NCI-H146 (cell line): ENCODE results near the gene FAM111A.
"Not testable (repeated sequence)": the region's sequence is repeated elsewhere in the genome, so short reads cannot be mapped to it uniquely, and the experiment has no call there.

Source experiments
- DNase-seq: peaks from one replicate; lab custom pipeline; 2025; lab: John Stamatoyannopoulos, UW

FAM111A gene

DNA sequence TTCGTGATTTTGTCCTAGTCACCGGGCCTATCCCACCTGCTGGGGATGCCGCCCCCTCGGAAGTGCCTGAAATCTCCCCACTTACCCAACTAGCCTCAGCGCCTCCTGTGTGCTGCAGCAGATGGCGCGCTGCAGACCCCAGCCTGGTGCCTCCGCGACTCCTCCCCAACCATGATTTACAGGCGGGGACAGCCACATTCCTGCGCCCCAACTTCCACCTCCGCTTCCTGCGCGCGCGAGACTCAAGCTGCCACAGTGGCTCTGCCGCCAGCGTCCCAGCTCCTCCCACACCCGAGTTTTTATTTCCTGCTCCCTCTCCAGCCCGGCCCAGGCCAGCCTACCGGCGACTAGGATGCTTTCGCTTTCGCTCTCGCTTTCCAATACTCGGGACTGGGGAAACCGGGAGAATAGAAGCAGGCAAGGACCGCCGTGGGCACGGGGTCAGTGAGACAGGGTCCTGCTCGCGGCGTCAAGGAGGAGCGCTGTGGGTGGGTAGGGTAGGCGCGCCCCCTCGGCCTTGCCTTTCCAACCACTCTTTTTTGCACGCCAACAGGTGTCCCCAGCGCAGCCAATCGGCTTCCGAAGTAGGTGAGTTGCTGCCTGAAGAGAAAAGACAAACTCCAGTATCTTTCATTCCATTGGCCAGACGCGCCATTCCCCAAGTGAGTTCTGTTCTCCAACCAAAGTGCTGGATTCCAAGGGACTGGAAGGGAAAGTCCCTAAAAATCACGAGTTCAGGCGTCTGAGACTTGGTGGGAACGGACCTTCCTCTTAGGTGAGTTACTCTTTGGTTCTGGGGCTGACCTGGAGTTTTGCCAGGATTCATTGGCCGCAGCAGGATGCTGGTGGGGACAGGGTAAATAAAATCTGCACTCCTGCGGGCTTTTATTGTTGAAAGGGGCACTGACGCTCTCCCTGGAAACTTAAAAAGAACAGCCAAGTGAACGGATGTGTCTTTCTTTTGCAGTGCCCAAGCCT is at the start of gene FAM111A:
TSS of gene FAM111A (plus strand) at position 327 of the 978 bp plus-strand sequence. CDS start 6,017 bp downstream, outside the sequence.
- DNase-seq: peak; percentile 83

- not testable (repeated sequence) for DNase-seq
Observed at GRCh38 chr11:59093576-59093975, 49.1 kb upstream of the FAM111A start.

DNA sequence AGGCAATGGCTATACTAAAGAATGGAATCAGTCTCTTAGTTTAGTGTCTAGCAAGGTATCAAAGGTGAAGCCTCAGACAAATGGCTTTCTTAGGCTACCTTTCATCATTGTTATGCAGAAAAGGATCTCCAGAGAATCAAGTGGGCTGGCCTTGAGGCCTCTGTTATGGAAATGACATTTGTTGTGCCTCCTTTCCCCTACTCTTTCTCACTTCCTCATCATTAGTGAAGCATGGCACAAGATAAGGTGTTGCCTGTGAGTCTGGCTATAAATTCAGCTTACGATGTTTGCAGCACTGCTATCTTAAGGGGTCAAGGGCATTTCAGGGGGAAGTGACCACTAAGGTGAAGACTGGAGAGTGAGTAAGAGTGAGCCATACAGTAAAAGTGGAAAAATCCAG is 47.4 kb upstream of the FAM111A start:
- not testable (repeated sequence) for DNase-seq

DNA sequence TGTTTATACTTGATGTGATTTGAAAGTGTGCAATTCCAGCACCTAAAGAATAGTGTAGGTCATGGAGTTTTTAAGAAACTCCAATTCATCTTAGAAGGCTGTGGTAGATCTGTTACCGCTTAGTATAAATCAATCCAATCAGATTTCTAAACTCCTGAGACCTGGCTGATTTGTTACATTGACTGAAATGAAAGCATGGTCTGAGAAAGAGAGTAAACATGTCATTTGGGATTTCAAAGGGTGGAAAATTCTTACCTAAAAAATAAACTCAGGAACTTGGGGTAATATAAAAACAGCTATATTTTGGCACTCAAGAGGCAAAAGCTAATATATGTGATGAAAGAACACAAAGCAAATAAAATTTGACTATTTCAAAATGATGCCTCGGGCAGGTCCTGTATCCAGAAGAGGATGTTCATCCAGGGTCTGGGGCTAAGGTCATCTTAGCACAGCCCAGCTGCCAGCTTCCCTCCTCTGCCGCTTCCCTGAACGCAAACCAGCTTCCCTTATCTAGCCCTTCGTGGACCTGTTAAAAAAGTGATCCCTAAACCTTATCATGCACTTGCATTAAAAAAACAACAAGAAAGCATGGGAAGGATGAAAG is 46.6 kb upstream of the FAM111A start:
- not testable (repeated sequence) for DNase-seq

- peak; percentile 30 for DNase-seq
Observed at GRCh38 chr11:59097113-59097708, 45.4 kb upstream of the FAM111A start.

- DNase-seq: not testable (repeated sequence)
Observed at GRCh38 chr11:59097938-59098337, 44.7 kb upstream of the FAM111A start.

DNA sequence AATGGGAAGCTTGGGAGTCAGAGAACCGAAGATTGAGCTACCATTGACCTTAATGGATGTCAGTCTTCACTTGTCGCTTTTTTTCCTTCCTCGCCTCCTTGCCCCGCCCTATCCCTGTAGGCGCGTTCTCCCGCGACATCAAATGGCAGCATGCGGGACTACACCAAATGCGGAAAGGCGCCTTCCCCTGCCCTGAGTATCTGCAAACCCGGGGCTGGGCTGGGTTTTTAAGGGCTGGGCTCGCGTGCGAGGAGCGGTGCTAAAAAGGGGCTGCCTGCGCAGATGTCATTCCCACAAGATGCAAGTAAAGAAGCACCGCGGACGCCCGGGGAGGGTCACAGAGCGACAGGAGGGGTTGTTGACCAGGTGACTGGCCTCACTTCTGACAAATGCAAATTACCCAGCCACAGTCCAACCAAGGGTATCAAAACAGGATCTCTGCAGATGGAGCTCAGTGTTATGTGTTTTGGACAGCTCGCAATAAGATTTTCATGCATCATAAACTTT is 40.3 kb upstream of the FAM111A start:
- no peak for DNase-seq

DNA sequence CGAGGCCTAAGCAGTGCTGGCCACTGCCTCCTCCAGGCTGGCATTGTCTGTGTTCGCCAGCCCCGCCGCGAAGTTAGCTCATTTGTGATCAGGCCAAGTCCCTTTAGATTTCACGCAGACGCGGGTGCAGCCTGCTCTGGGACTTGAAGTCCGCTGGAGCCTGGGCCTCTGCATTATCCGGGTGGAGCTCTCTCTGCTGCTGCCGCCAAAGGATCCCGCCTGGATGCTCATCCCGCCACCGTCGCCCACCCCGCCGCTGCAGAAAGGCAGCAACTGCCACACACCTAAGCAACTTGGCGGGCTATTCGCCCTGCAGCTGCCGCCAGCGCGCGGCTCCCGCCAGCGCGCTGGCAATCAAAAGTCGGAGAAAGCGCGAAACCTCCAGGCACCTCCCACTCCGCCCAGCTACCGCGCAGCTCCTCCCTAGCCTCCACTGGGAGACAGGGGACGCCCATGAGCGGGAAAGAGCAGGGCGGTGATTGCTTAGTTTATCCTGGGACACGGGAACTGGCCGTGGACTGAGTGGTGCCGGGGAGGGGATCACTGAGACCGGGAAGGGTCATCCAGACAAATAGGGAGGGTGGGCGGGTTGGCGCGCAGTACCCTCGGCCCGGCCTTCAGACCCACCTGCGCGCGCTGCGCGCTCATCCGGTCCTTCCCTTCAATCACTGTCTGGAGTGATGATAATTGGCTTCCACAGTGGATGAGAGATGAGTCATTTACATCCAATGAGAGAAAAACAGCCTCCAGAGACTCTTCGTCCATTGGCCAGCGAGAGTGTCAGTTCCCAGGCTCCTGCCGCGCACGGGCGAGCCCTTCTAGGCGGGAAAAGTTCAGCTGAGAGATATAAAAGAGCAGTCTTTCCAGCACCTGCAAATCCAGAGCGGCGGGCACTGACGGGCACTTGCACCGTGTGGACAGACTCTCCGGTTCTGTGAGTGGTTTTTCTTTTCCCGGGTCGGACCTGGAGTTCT is 36.0 kb upstream of the FAM111A start, which contains the start of gene FAM111B:
TSS of gene FAM111B (plus strand) at position 875 of the 974 bp plus-strand sequence. CDS start 2,389 bp downstream, outside the sequence.
- DNase-seq: peak; percentile 97

DNA sequence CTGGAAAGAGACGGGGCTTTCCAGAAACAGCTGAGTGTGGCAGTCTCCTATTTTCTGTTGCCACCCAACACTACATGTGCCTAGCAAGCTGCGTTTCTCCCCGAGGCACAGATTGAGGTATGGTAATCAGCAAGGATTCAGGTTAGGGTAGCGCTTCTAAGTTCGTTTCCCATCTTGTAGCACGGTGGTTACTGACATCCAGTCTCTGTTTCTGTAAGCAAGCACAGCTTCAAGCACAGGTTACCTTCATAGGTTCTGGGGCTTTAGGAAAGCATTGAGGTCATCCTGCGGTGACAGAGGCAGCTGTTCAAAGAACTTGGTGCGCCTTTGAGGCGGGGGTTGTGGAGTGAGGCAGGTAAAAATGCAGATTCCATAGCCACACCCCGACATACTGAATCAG is 34.9 kb upstream of the FAM111A start:
- peak; percentile 28 for DNase-seq

DNA sequence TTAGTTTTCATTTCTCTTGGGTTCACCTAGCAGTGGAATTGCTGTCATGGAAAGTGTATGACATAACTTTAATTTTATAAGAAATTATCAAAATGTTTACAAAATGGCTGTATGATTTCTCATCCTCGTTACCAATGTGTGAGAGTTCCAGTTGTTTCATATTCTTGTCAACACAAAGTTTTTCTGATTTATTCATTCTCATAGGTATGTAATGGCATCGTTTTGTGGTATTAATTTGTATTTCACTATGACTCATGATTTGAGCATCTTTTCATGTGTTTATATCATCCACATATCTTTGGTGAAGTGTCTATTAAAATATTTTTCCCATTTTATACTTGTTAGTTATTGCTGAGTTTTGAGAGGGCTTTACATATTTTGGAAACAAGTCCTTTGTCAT is 30.2 kb upstream of the FAM111A start:
- DNase-seq: no peak

DNA sequence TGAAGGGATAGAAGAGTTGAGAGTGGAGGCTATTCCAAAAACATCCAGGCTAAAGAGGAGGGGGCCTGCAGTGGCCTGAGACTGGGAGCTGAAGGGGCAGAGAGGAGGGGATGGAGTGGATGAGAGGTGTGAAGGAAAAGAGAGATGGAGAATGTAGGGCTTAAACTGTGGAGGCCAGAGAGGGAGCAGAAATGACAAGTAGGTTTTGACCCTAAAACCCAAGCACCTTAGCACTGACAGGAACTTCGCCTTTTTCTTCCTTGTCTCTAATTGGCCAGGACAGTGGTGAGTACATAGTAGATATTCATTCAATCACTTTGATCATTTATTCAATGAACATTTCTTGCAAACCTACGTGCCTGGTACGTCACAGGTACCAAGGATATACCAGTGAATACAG is 28.3 kb upstream of the FAM111A start:
- no peak for DNase-seq

DNA sequence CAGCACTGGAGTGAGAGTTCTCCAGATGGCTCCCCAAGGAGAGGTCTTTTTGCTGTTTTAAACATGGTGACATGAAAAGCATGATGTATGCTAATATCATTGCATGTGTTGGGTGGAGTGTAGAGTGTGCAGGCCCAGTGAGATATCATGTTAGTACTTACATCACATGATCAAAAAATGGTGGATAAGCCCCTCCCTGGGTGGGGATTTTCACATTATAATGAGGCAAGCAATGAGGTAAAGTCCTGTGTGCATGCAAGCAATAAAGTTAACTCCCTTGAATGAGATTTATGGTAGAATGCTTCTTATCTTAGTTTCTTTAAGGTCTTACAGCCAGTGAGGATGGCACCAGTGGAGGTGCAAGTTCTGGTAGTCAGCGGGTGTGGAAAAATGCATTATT is 27.1 kb upstream of the FAM111A start:
- no peak for DNase-seq

GRCh38 chr11:59117774-59118173 is 24.9 kb upstream of the FAM111A start:
- no peak for DNase-seq

GRCh38 chr11:59119826-59120225 is 22.8 kb upstream of the FAM111A start:
- DNase-seq: no peak

- DNase-seq: peak; percentile 68
Observed at GRCh38 chr11:59135648-59136461, 6.8 kb upstream of the FAM111A start.

GRCh38 chr11:59136551-59136950 is 6.1 kb upstream of the FAM111A start:
- DNase-seq: not testable (repeated sequence)

DNA sequence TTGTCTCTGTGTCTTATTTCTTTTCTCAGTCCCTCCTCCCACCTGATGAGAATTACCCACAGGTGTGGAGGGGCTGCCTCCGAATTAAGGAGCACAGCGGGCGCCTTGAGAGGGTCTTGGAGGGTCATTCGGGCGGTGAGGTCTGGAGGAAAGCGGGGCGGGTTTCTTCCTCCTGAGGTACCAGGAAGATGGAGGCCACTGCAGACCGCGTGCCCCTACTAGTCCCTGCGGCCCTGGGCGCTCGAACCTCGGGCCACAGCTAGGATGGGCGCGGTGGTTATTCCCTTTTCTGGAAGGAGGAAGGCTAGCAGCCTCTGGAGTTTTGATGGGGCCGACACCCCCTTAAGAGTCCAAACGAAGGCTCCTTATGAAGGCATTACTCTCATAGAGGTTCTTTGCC is 5.5 kb upstream of the FAM111A start:
- no peak for DNase-seq

DNA sequence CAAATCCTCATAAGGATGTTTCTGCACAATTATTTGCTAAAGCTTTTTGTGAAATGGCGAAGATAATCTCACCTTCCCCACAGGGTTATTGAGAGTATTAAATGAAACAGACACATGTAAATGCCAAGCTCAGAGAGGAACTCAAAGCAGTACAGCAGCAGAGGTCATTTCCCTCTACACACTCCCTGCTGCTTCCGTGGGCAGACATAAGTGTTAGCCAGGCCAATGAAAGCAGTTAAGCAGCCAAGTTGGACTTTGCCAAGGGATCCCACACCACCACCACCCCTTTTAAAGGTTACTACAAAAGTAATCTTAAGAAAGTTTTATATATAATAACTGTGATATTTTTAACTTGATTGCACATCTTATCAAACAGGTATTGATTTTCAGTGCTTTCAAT is 4.0 kb upstream of the FAM111A start:
- DNase-seq: no peak

GRCh38 chr11:59141191-59141590 is 1.5 kb upstream of the FAM111A start:
- DNase-seq: no peak
